Fibroblast of skin of left biceps (primary cell): ENCODE results near the gene HECA.

Experiments
- DNase-seq, 2 experiments: peaks; one replicate each; pipeline ENCODE4 v3.0.0-alpha.2; 2013; ENCODE audit warnings: low read depth in 2 of 2

Gene HECA

DNA sequence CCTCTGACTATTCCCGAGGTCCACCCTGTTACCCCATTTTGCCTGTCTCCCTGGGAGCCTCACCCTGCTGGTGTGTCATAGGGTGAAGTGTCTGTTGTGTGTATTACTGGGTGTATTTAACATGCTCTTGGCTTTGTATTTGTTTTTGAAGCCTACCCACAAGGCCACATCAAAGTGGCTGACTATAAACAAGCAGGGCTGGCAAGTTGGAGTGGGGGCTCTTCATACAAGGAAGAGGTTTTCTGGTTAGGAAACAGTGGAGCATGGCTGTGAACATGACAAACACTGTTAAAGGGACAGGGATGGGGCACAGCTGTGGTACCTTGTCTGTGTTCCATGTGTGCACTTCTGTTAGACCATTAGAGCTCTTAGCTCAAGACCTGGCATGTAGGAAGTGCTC is 26.3 kb downstream of the HECA start:
- DNase-seq, result no peak

DNA sequence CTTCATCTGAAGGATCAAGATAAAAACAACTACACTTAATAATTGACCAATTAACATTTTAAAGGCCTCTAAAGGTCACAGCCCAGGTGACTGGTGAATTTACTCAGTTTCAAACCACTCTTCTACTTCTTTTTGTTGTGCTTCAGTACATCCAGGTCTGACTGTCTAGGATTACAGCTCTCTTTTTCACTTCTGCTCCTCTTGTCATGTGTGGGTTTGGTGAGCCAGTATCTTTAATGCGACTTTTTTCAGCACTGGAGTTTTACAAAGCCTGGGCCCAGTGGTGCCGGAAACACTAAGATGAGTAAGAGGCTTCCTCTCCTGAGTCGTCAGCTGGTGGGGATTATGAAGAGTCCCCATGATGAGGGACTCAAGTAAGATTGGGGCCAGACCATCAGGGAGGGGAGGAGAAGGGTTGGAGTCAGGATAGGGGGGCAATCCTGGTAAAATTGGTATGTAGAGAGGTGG is 27.0 kb downstream of the HECA start:
- no peak for DNase-seq

DNA sequence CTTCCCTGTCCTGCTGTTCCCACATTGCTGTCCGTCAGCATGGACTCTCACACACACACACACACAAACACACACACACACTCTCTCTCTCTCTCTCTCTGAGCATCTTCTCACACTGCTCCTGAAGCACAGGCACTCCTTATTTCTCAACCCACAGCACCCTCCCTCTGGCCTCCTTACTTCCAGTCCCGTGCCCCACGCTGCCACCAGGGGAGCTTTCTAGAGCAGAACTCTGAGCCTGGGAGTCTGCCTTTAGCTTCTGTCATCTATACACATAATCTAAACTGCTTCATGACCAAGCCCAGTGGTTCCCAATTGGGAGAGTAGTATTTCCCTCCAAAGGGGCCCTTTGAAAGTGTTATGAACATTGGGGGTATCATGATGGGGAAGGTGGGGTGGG is 29.1 kb downstream of the HECA start:
- no peak for DNase-seq

GRCh38 chr6:139165324-139165723 is 30.4 kb downstream of the HECA start:
- no peak for DNase-seq

GRCh38 chr6:139166238-139166955 is 31.5 kb downstream of the HECA start:
- no peak for DNase-seq

DNA sequence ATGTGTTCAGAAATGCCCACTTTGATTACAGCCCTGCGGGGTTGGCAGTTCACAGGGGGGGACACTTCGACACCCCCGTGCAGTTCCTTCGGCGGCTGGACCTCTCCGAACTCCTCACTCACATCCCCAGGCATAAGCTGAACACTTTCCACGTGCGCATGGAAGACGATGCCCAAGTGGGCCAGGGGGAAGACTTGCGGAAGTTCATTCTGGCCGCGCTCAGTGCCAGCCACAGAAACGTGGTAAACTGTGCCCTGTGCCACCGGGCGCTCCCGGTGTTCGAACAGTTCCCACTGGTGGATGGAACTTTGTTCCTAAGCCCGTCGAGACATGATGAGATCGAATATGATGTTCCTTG is 32.1 kb downstream of the HECA start:
- DNase-seq, result no peak

DNA sequence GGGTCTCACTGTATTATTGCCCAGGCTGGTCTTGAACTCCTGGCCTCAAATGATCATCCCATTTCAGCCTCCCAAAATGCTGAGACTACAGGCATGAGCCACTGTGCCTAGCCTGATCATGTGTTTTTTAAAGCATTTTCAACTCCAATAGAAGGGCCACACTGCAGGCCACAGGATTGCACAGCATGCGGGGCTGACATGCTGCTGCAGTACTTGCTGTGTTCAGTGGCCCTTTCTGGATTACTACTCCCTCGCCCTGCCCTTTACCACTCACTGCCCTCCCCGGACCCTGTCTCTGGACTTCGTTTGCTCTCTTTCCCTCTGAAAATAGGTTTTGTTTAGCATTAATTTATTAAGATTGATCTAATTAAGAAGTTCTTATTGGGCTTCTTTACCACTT is 37.3 kb downstream of the HECA start:
- no peak for DNase-seq

GRCh38 chr6:139172567-139172966 is 37.7 kb downstream of the HECA start:
- no peak for DNase-seq

DNA sequence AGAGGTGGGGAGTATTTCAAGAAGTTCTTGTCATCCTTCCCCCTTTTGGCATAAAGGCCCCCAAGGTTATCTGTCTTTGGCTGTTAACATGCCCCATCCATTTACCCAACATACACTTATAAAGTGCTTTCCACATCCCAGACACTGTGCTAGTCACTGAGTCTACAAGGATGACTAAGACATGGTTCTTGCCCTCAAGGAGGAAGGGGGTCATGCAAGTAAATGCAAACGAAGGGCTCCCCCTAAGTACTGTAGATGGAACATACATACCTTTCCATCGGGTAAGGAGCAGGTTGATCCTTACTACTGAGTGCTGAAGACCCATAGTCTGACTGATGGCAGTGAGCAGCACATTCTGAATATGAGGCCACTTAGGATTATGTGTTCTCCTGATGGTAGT is 38.3 kb downstream of the HECA start:
- no peak for DNase-seq

GRCh38 chr6:139173822-139174221 is 38.9 kb downstream of the HECA start:
- DNase-seq, result no peak

GRCh38 chr6:139174961-139175360 is 40.1 kb downstream of the HECA start:
- DNase-seq, result no peak

DNA sequence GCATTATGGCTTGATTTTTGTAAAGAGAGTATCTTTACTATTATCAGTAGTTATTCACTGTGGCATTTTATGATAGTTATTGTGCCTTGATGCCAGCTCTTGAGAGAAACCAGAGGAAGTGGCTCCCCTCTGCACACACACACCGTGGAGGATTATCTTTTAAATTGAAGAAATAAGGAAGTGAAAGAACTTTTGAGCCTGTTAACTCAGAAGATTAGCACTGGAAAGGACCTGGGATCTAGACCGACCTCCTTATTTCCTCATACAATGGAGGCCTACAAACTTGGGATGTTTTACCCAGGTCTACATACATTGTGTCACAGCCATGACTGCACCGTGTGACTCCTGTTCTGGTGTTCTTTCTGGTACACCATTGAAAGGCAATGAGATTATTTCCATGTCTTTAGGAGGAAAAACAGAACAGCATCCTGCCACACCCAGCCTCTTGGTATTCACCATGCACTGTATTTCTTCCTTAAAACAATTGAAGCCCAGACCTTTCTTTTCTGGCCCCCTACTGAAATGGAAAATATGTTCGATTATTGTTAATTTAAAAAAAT is 40.6 kb downstream of the HECA start:
- no peak for DNase-seq

- no peak for DNase-seq
These were observed 46.4 kb downstream of the HECA start for GRCh38 chr6:139181236-139181635.

DNA sequence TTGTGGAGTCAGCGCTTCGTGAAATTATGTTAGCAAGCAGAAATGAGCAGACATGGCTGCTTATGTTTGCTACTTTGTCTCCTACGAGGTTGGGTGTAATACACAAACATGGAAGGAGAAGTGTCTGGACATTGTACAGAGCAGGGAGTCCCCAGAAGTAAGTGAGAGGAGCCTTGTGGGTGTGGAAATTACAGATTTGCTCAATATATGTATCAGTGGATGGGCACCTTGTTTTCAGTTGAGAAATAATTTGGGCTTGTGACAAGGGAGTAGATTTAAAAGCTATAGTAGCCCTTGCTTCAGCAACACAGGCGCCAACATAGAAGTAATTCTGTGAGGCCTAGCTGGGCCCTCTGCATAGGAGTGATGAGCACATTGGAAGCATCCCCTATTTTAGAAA is 49.2 kb downstream of the HECA start:
- DNase-seq, result no peak

DNA sequence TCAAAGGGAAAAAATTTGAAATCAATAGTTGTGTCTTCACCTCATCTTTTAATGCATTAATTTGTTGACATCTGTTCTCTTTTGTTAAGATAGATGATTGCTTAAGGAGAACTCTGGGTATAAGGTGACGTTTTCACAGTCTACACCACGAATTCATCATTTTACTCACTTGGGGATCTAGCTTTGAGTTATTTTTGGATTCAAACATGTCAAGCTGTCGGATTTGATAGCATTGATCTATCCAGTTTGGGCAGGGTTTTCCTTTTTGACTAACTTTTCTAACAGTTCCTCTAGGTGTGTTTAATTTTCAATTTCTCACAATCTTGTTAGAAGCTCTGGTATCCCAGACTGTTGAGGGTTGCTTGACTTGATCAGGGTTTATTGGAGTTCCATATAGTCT is 49.6 kb downstream of the HECA start:
- no peak for DNase-seq

- DNase-seq, result no peak
These were observed 51.4 kb downstream of the HECA start for GRCh38 chr6:139186242-139186641.

DNA sequence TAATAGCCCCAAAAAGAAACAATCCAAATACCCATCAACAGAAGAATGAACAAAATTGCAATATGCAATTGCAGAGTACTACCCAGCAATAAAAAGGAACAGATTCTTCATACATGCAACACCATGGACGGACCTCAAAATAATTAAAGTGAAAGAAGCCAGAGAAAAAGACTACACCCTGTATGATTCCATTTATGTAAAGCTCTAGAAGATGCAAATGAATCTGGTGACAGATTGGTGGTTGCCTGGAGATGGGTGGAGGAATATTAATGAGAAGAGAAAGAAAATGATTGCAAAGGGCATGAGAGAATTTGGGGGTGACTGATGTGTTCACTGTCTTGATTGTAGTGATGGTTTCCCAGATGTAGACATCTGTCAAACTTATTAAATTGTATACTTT is 51.8 kb downstream of the HECA start:
- no peak for DNase-seq

GRCh38 chr6:139187489-139187888 is 52.6 kb downstream of the HECA start:
- DNase-seq, result no peak

DNA sequence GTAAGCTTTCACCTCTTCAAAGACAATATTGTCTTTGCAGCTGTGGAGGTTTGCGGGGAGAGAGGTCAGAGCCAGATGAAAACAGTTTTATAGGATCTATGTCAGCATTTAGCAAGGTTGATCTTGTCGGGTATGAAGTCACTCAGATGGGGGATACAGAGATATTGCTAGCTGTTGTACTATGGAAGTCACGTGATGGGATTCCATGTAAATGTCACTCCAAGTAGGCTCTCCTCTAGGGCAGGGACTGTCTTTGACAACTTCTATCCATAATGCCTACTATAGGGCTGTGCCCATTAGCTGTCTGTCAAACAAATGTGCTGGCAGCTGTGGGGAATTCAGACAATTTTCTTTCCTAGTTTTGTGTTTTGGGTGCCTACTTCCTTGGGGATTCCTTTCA is 54.8 kb downstream of the HECA start:
- DNase-seq, result no peak

DNA sequence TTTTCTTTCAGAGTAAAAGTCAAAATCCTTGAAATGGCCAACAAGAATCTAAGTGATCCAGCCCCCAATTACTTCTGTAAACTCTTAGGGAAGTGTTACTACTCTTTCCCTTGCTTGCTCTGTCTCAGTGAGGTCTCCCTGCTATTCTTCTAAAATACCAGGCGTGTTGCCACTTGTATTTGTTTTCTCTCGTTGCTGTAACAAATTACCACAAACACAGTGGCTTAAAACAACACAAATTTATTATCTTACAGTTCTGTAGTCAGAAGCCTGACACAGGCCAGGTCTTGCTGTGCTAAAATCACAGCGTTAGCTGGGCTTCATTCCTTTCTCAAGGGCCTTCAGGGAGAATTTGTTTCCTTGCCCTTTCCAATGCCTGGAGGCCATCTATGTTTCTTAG is 59.9 kb downstream of the HECA start:
- no peak for DNase-seq

GRCh38 chr6:139198529-139199288 is 63.8 kb downstream of the HECA start:
- no peak for DNase-seq

DNA sequence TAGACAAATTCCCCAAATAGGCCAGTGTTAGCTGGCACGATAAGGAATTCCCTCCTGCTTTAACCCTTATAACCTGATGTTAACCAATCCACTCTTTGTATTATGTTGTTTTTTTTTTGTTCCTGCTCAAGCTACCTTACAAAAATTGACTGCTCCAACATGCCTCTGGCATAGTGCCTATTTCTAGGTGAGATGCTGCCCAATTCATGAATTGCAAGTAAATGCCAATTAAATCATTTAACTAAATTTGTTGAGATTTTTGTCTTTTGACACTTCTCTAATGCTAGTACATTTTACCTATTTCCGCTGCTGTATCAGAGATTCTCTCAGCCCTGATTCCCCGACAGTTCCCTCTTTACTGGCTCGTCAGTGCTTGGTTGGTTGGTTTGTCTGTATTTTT is 66.5 kb downstream of the HECA start:
- DNase-seq, result no peak

DNA sequence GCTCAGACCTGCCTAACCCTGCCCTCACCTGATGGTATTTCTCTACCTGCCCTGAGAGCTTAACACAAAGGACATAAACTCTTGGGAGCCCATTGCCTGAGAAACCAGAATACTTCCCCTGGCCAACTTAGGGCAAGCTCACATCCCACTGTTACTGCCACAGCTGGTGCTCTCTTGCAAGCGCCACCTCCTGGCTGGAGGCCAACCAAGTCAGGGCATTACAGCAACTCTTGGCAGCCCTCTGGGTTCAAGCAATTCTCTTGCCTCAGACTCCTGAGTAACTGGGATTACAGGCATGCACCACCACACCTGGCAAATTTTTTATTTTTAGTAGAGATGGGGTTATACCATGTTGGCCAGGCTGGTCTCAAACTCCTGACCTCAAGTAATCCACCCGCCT is 70.1 kb downstream of the HECA start:
- no peak for DNase-seq
